ENCODE measurements around the gene FPGS. TPM values are rescaled to one million over a fixed set of nuclear protein-coding genes. Genes with fewer than 3 reads are reported as not detected.
"Not testable (repeated sequence)": the region's sequence is repeated elsewhere in the genome, so short reads cannot be mapped to it uniquely, and the experiment has no call there.

Gene FPGS
- total and polyA plus RNA-seq, 11 donors, result 36.8 to 55.1 (median 41.5) TPM

- H3K4me3 ChIP-seq, result peak overlapping the region in 8 of 12 donors; percentile 16 to 94 (median 62)
- DNase-seq, result peak; percentile 75 to 80 (median 78)
- H3K4me1 ChIP-seq, result peaks cover 6 to 88% (median 68%) of the 10 kb centered on the region in 12 donors
- WGBS, 4 donors, result 44 to 61% (median 54%) methylated on average over 16 of the region's 16 CpGs
- H3K36me3 ChIP-seq, result peaks cover 0 to 66% (median 46%) of the 10 kb centered on the region in 9 donors
- H3K27me3 ChIP-seq, result no peaks in the 10 kb centered on the region
- intact Hi-C loops (cut with DNase I), result loop anchor here in 1 of 10 donors (2.0 kb wide), 1 partner anchor 14 kb away; no protein-coding TSS in a partner anchor
- peak; percentile 52 to 72 (median 64) for ATAC-seq
- TF ChIP-seq POLR2A (IDR thresholded peaks at IDR 0.05) (no peak), CTCF (IDR thresholded peaks at IDR 0.05) (no peak)
- H3K9me3 ChIP-seq, result peaks cover 0 to 14% (median 7%) of the 10 kb centered on the region in 12 donors
- peak overlapping the region; percentile 70 to 98 (median 94) for H3K27ac ChIP-seq
Measured at GRCh38 chr9:127844821-127845359, 42.2 kb downstream of the FPGS start.

DNA sequence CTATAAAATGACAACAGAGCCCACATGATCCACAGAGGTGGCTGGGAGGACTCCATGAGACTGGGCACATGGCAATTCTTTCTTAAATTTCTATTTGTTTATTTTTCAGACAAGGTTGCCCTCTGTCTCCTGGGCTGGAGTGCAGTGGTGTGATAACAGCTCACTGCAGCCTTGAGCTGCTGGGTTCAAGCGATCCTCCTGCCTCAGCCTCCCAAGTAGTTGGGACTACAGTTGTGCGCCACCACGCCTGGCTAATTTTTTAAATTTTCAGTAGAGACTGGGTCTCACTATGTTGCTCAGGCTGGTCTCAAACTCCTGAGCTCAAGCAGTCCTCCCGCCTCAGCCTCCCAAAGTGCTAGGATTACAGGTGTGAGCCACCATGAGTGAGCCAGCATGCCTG lies 42.9 kb downstream of the FPGS start:
- not testable (repeated sequence) for H3K27me3 ChIP-seq, ATAC-seq, DNase-seq
- peaks cover 0 to 66% (median 46%) of the 10 kb centered on the region in 9 donors for H3K36me3 ChIP-seq
- 87 to 92% (median 90%) methylated on average over 4 of the region's 4 CpGs for WGBS, 4 donors
- peak overlapping the region; percentile 70 to 98 (median 94) for H3K27ac ChIP-seq
- intact Hi-C loops (cut with DNase I), result loop anchor here in 1 of 10 donors (2.0 kb wide), 1 partner anchor 13 kb away; no protein-coding TSS in a partner anchor
- peaks cover 6 to 88% (median 62%) of the 10 kb centered on the region in 12 donors for H3K4me1 ChIP-seq
- H3K9me3 ChIP-seq, result peaks cover 0 to 17% (median 7%) of the 10 kb centered on the region in 12 donors
- H3K4me3 ChIP-seq, result peak overlapping the region in 9 of 12 donors; percentile 7 to 94 (median 90)

GRCh38 chr9:127846443-127847177 lies 43.9 kb downstream of the FPGS start:
- 46 to 56% (median 55%) methylated on average over 17 to 18 of the region's 18 CpGs for WGBS, 4 donors
- peaks cover 6 to 85% (median 55%) of the 10 kb centered on the region in 12 donors for H3K4me1 ChIP-seq
- peak; percentile 39 to 73 (median 64) for ATAC-seq

DNA sequence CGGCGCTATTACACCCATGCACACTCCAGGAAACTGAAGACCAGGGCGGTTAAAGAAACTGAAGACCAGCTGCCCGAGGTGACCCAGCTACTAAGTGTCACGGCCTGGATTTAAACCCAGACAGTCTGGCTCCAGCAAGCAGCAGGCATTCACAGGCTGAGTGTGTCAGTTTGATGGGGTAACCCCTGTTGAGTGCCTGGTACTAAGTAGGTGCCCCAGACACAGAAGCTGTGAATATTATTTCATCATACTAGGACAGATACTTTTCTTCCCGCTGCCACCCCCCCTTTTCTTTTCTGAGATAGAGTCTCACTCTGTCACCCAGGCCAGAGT lies 44.5 kb downstream of the FPGS start:
- Histone ChIP-seq H3K9me3 (peaks cover 0 to 17% (median 7%) of the 10 kb centered on the region in 12 donors), H3K36me3 (peaks cover 0 to 62% (median 42%) of the 10 kb centered on the region in 9 donors), H3K4me1 (peaks cover 6 to 80% (median 52%) of the 10 kb centered on the region in 12 donors), H3K27me3 (no peaks in the 10 kb centered on the region), H3K27ac (peak overlapping the region; percentile 57 to 98 (median 94)), H3K4me3 (peak overlapping the region in 11 of 12 donors; percentile 27 to 94 (median 88))
- DNase-seq, result peak in 2 of 5 donors; percentile 62 to 63
- peak; percentile 43 to 56 (median 46) for ATAC-seq
- TF ChIP-seq CTCF (IDR thresholded peaks at IDR 0.05) (no peak), POLR2A (IDR thresholded peaks at IDR 0.05) (no peak)
- WGBS, 4 donors, result 31 to 48% (median 39%) methylated on average over 5 to 6 of the region's 6 CpGs
- intact Hi-C loops (cut with DNase I), result no loop called here

More at GRCh38 chr9:127846443-127847177, 43.9 kb downstream of the FPGS start:
- DNase-seq, result peak; percentile 69 to 84 (median 78)
- H3K9me3 ChIP-seq, result peaks cover 0 to 17% (median 7%) of the 10 kb centered on the region in 12 donors
- peaks cover 0 to 66% (median 42%) of the 10 kb centered on the region in 9 donors for H3K36me3 ChIP-seq
- intact Hi-C loops (cut with DNase I), result no loop called here
- peak overlapping the region; percentile 70 to 98 (median 94) for H3K27ac ChIP-seq
- H3K27me3 ChIP-seq, result no peaks in the 10 kb centered on the region
- no peak for TF ChIP-seq CTCF (IDR thresholded peaks at IDR 0.05)
- no peak for TF ChIP-seq POLR2A (IDR thresholded peaks at IDR 0.05)
- H3K4me3 ChIP-seq, result peak overlapping the region in 11 of 12 donors; percentile 27 to 94 (median 88)
